Activated CD4-positive, CD25-positive, alpha-beta regulatory T cell treated with anti-CD3 and anti-CD28 coated beads, Interleukin-2, amount 50 U/mL, for 24 hours (primary cell): ENCODE data around the gene C19orf12.

Experiments used
- ATAC-seq, 2 donors: fragments of 150-1000 bp; cut with Tn5 transposase; one replicate each; pipeline ENCODE4 v1.10.0; 2021; ENCODE audit warnings: mild to moderate bottlenecking in 1 of 2, moderate library complexity in 1 of 2

The C19orf12 gene

DNA sequence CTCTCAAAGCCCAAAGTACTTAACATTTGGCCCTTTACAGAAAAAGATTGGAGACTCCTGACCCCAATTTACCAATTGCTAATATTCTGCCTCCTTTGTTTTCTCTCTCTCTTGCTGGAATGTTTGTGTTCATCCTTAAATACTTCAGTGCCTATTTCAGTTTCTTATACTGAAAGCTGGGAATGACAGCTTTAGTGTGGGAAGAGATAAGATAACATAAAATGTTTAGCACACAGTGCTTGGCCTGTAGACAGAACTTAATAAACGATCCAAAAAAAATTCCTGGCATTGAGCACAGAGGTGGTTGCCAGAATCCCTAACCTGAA lies 52.8 kb downstream of the C19orf12 start:
- ATAC-seq, result no peak

DNA sequence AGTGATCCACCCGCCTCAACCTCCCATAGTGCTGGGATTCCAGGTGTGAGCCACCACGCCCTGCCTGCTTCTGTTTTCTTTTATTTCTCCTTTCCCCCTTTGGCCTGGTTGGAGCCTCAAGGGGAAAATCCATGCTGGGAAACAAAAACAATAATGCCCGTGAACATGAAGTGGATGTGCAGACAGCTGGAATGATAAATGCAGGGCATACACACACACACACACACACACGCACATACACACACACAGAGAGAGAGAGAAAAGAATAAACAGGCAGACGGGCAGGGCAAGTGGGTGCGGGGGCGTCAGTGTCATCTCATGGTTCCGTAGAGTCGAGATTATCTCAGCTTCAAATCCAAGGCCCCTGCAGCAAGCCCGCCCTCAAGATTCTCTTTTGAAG lies 54.2 kb downstream of the C19orf12 start:
- ATAC-seq, result no peak

DNA sequence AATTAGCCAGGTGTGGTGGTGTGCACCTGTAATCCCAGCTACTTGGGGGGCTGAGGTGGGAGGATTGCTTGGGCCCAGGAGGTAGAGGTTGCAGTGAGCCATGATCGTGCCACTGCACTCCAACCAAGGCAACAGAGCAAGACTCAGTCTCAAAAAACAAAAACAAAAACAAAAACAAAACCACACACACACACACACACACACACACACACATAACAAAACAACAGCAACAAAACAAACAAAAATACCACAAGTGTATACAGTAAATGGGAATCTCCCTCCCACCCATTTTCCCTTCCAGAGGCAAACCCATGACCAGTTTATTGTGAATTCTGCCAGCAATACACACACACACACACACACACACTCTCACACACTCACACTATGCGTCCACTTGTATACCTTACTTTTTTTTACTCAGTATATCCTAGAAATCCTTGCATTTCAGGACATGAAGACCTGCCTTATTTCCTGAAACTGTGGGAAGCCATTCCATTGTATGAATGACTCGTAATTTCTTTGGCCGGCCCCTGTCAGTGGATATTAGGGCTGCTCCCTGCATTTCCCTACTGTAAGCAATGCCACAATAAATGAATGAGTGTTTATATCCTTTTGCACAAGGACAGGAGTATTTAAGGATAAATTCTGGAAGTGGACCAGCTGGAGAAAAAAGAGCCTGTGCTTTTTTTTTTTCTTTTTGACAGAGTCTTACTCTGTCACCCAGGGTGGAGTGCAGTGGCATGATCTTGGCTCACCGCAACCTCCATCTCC lies 56.7 kb downstream of the C19orf12 start:
- no peak for ATAC-seq

DNA sequence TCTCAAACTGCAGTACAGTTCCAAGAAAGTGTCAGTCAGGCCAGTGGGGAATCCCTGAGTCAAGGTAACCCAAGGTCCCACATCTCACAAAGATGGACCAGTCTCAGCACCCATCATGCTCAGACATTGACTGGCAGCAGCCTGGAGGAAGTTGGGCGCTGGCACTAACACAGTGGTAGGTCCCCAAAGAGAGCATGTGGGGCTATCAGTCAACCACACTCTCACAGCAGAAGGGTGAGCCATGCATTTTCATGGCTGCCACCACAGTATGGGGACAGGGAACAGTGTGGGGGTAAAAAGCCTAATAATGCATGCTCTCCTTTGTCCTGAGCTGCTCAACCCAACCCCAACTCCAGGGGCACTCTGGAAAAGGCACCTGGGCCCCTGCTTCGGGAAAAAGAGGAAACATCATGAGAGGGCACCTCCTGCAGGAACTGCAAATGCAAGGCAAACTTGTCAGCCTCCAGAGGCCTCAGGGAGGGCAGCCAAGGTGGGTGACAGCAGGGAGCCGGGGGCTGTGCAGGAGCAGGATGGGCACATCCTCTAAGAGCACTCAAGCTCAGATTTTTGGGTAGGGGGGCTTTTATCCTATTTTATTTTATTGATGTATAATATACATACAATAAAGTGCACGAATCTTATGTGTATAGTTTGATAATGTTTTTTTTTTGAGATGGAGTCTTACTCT lies 59.3 kb downstream of the C19orf12 start:
- no peak for ATAC-seq

DNA sequence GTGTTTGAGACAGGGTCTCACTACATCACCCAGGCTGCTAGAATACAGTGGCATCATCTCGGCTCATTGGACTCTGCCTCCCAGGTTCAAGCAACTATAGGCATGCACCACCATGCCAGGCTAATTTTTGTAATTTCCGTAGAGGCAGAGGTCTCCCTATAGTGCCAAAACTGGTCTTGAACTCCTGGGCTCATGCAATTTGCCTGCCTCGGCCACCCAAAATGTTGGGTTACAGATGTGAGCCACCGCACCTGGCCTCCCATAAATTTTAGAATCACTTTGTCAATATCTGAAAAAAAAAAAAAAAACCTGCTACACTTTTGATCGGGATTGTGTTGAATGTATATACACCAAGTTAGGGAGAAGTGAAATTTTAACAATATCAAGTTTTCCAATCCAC lies 61.7 kb downstream of the C19orf12 start:
- no peak for ATAC-seq

DNA sequence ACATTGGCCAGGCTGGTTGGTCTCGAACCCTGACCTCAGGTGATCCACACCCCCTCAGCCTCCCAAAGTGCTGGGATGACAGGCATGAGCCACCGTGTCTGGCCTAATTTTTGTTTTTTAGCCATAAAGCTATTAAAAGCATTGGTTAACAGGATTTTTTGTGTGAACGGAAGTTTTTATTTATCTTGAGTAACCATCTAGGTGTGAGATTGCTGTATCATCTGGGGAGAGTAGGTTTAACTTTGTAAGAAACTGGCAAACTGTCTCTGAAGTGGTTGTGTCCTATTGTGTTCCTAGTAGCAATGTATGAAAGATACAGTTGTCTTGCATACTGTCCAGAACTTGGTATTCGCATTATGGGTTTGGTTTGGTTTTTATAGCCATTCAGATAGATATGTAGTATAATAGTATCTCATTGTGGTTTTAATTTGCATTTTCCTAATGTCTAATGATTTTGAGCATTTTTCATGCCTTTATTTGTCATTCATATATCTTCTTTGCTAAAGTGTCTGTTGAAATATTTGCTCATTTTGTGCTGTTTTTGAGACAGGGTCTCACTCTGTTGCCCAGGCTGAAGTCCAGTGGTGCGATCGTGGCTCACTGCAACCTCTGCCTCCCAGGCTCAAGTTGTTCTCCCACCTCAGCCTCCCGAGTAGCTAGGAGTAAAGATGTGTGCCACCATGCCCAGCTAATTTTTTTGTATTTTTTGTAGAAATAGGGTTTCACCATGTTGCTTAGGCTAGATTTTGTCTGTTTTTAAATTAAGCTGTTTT lies 63.3 kb downstream of the C19orf12 start:
- no peak for ATAC-seq

DNA sequence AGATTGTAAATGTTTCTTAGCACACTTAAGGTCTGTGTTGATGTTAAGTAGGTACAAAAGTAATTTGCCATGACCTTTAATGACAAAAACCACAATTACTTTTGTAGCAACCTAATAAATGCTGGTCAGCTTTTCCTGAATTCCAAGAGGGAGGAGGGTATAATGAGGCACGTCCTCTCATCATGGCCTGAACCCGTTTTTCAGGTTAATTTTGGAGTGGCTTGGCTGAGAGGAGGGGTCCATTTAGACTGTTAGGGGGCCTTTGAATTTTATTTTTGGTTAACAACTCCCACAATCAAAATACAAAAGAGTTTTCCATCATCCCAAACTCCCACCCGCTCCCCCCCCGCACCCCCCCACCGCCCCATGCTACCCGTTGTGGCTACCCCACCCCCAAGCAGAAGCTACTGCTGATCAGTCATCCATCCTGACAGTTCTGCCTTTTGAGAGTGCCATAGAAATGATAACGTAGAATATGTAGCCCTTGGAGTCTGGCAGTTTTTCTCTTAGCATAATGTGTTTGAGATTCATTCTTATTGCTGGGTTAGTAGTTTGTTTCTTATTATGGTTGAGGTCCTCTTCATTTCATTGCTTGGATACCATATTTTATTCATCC lies 64.2 kb downstream of the C19orf12 start:
- no peak for ATAC-seq
